Adipocyte (in vitro differentiated cells): ENCODE results near the gene UBL4A.
A peak's percentile ranks its signal among the peaks of the same experiment; 100 is the strongest.

Source experiments
- DNase-seq: peaks from one replicate; pipeline ENCODE4 v3.0.0-alpha.2; 2015; ENCODE audit warnings: low read depth
- H3K27me3 ChIP-seq: replicated peaks from 2 replicates; pipeline ENCODE4 v1.7.0; 2013; ENCODE audit warnings: mild to moderate bottlenecking, low read length, moderate library complexity; ENCODE audit not compliant: control insufficient read depth, insufficient read depth
- H3K36me3 ChIP-seq: 2 replicates; pipeline ENCODE4 v1.7.0; 2013; ENCODE audit warnings: low read length, mild to moderate bottlenecking, moderate library complexity; ENCODE audit not compliant: control insufficient read depth, insufficient read depth, severe bottlenecking
- H3K4me1 ChIP-seq: 2 replicates; pipeline ENCODE4 v1.7.0; 2013; ENCODE audit warnings: mild to moderate bottlenecking, low read length, moderate library complexity; ENCODE audit not compliant: control insufficient read depth, insufficient read depth
- H3K4me3 ChIP-seq: 2 replicates; pipeline ENCODE4 v1.7.0; 2013; ENCODE audit warnings: mild to moderate bottlenecking, low read length, moderate library complexity
- H3K9ac ChIP-seq: 2 replicates; pipeline ENCODE4 v1.7.0; 2013; ENCODE audit warnings: mild to moderate bottlenecking, low read length, moderate library complexity
- H3K9me3 ChIP-seq: 2 replicates; pipeline ENCODE4 v1.7.0; 2013; ENCODE audit warnings: mild to moderate bottlenecking, low read length, moderate library complexity; ENCODE audit not compliant: control insufficient read depth

UBL4A gene

DNA sequence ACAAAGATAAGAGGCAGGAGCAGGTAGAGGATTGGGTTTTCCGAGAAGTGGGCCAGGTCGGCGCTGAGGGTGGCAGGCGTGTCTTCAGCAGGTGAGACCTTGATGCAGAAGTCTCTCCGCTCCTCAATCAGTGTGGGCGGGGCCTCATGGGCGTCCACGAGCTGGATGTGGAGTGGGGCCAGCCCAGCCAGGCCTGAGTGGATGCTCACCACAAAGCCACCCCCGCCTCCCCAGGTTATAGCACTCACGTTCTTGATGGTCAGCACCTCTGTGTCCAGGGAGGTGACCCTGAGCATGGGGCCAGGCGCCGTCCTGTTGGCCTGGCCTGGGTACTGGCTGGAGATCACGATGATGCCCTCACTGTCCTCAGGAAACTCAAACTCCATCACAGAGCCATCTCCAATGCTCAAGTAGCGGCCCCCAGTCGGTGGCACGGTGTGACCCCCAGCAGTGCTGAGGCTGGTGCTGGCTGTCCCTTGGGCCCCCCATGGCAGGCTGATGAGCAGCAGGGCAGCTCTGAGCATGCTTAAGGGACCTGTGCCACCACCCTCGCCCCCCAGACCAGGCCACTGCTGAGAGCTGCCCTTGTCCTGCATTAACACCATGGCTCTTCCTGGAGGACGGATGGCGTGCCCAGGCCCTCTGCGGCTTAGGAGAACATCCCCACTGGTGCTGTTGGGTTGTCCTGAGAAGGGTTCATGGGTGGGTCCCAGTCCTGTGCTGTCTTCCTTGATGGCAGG, 2.1 kb upstream of the UBL4A start:
- peaks cover 4% of the 10 kb centered on the region for H3K27me3 ChIP-seq
- H3K36me3 ChIP-seq, result peaks cover 12% of the 10 kb centered on the region
- H3K9me3 ChIP-seq, result no peaks in the 10 kb centered on the region
- DNase-seq, result no peak
- peaks cover 13% of the 10 kb centered on the region for H3K4me1 ChIP-seq
- H3K4me3 ChIP-seq, result no peak overlapping the region
- H3K9ac ChIP-seq, result no peak overlapping the region

DNA sequence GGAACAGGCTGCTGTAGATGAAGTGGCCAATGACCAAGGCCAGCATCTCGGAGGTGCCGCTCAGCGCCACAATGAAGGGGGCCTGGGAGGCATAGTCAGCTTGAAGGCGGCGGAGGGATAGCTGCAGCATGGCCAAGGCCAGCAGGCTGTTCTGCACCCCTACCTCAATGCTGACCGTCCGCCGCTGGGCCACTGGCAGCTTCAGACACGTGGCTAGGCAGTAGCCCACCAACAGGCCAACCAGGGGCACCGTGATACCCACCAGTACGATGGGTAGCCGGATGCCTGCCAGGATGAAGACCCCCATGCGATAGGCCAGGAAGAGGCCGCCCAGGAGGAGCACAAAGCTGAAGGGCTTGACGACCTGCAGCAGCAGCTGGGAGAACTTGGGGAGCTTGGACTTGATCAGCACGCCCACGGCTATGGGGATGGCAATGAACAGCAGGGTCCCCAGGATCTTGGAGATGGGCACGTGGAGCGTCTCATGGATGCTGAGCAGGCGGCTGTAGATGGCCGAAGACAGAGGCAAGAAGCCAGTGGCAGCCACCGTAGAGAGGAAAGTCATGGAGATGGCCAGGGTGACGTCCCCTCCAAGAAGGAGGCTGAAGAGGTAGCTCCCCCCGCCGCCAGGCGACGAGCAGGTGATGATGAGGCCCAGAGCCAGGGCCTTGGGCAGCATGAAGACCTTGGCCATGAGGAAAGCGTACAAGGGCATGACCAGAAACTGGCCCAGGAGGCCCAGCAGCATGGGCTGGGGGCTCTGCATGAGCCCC, 1.3 kb upstream of the UBL4A start:
- no peak overlapping the region for H3K9ac ChIP-seq
- peaks cover 13% of the 10 kb centered on the region for H3K4me1 ChIP-seq
- no peaks in the 10 kb centered on the region for H3K9me3 ChIP-seq
- peaks cover under 1% of the 10 kb centered on the region for H3K27me3 ChIP-seq
- DNase-seq, result no peak
- no peak overlapping the region for H3K4me3 ChIP-seq
- H3K36me3 ChIP-seq, result peaks cover 12% of the 10 kb centered on the region

DNA sequence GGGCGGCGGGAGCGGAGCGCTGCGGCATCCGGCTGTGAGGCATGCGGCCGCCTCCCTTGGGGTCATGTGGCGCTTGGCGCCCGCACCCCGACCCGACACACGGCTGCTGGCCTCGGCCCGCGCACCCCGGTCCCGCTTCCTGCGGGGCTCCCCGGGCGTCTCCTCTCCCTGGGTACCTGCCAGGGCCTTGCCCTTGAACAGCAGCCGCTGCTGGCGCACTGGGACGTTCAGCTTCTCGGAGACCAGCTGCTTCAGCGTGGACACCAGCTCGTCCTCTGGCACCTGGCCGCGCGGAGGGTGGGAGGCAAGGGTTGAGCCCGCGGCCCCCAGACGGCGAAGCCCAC, 391 bp downstream of the UBL4A start:
- H3K9me3 ChIP-seq, result no peaks in the 10 kb centered on the region
- H3K27me3 ChIP-seq, result no peaks in the 10 kb centered on the region
- H3K9ac ChIP-seq, result peak overlapping the region; percentile 81
- H3K4me3 ChIP-seq, result peak overlapping the region; percentile 79
- H3K36me3 ChIP-seq, result peaks cover 12% of the 10 kb centered on the region
- H3K4me1 ChIP-seq, result peaks cover 13% of the 10 kb centered on the region
- DNase-seq, result peak; percentile 36

DNA sequence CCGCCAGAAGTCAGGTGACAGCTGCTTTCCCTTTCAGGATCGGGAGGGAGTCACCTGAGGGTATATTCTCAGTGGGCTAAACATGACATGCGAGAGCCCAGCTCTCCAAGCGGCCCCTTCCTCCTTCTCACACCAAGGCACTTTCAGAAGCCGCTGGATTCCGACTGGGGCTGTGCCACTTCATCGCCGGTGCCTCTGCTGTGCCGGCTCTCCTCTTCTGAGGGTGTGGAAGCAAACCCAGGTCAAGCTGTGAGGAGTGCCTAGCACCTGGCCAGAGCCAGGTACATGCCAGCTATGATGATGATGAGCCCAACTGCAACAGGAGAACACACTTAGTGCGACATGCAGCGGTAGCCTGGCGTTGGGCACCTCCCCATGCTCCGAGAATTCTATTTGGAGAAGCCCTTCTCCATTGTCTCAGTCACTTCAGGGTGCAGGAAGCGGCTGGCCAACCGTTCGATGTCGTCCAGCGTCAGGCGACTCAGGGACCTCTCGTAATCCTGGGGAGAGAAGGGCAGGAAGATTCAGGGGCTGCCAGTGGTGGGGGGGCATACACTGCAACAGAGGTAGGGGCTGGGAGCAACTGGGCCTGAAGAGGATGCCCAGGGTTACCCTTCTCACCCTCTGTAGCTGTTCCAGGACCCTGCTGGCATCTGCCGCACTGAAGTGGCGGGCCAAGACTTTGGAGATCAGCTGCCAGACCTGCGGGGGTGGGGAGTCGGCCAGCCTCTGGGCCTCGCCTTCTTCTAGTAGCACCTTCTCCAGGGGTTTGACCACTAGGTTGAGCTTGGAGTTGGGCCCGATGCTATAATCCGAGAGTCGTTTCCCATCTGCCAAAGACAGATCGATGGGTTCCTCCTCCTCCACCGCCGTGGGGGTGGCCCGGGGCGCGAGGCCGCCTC, 1.0 kb downstream of the UBL4A start:
- Histone ChIP-seq H3K9ac (peak overlapping the region; percentile 81), H3K4me3 (peak overlapping the region; percentile 79), H3K36me3 (peaks cover 12% of the 10 kb centered on the region), H3K27me3 (no peaks in the 10 kb centered on the region), H3K4me1 (peaks cover 13% of the 10 kb centered on the region), H3K9me3 (no peaks in the 10 kb centered on the region)
- DNase-seq, result no peak

DNA sequence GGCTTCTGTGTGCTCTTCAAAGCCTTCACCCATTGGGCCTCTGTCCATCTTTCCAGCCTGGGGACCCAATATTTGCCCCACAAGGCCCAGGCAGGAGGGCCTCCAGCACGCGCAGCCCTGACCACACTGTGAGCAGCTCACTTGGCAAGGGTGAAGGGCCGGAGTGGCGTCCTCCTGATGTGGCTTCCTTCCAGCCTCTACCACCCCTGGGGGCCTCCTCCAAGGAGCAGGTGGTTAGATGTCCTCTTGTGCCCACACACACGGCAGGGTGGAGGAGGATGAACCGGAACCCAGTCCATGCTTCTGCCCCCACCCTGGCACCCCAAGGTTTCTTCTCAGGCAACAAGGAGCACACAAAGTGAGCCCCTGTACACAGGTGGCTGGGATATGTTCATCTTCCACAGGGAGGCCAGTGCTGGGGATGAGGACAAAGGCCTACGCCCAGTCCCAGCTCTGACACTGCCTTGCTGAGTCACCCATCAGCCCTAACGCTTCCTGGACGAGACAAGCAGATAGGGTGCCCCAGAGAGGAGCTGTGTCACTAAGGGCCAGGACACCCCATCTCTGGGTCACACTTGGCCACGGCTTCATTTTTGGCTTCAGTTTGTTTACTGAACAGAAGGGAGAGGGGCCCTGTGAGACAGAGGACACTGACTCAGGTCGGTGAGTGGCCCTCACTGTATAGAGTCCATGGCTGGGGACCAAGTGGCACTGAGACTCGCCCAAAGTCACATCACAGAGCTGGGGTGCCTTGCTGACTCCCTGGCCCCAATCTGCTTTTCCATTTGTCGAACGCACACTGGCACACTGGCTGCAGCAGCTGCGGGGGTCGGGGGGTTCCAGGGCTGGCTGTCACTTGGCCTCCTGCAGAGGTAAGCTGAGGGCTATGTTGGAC, 1.9 kb downstream of the UBL4A start:
- Histone ChIP-seq H3K9ac (no peak overlapping the region), H3K9me3 (no peaks in the 10 kb centered on the region), H3K4me3 (no peak overlapping the region), H3K36me3 (peaks cover 12% of the 10 kb centered on the region), H3K4me1 (peaks cover 11% of the 10 kb centered on the region), H3K27me3 (no peaks in the 10 kb centered on the region)
- no peak for DNase-seq

DNA sequence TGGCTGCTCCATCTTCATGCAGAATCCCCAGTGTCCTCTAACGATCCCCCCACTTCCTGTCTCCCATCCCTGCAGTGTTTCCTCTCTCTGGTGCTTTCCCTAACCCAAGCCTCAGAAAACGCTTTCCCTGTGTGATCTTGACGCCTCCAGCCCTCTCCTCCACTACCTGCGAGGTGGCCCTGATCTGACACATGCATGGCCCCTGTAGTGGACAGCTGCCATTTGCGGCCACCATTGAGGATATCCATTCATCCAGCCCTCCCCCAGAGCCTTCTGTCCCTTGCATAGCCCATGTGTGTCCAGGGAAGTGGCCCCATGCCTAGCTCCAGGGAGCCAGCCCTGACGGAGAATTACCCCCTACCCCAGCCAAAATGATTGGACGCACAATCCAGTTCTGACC, 3.1 kb downstream of the UBL4A start:
- H3K9me3 ChIP-seq, result no peaks in the 10 kb centered on the region
- H3K27me3 ChIP-seq, result no peaks in the 10 kb centered on the region
- peaks cover 12% of the 10 kb centered on the region for H3K36me3 ChIP-seq
- peaks cover 7% of the 10 kb centered on the region for H3K4me1 ChIP-seq
- no peak overlapping the region for H3K9ac ChIP-seq
- no peak for DNase-seq
- no peak overlapping the region for H3K4me3 ChIP-seq

DNA sequence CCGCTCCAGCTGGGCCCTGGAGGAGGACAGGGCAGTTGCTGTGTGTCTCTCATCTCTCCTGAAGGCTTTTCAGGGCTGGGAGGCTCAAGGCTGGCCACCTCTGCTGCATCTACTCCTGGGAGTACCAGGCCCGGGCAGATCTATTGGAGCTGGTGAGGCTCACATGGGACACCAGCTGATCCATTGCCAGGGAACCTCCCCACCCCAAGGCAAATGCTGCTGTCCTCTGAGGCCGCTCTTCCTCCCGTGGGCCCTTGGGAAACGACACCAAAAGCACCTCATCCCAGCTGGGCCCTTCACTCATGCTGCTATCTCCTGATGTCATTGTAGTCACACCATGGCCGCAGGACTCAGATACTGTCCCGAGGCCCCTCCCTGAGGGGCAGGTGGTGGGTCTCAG, 3.6 kb downstream of the UBL4A start:
- Histone ChIP-seq H3K36me3 (peaks cover 9% of the 10 kb centered on the region), H3K9me3 (no peaks in the 10 kb centered on the region)
- no peak for DNase-seq

DNA sequence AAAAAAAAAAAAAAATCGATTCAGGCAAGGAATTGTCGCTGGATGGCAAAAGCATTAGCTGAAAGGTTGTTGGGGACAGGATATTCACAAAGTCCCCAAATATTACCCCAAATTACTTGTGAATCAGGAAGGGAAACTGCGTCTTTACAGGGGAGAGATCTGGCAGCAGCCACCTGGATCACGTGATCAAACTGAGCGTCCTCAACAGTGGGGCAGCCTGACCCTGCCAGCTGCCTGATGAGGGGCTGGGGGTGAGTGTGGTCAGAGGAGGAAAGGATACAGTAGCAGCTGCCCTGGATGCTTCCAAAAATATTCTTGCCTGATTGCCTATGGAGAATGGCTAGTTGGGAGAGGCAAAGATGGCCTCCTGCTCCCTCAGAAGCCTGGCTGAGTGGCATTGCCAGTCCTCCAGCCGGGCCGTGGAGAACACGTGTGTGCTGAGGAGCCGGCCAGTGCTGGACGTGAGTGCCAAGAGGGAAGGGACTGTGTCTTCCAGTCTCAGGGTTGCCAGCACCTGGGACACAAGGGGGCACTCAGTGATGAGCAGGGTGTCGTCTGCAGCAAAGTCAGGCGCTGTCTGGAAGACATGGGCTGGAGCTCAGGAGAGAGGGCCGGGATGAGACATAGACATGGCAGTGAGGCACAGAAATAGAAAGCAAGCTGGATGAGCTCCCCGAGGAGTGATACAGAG, 4.4 kb downstream of the UBL4A start:
- DNase-seq, result no peak
- Histone ChIP-seq H3K36me3 (peaks cover 5% of the 10 kb centered on the region), H3K27me3 (no peaks in the 10 kb centered on the region), H3K9ac (no peak overlapping the region), H3K4me1 (peaks cover 13% of the 10 kb centered on the region), H3K9me3 (no peaks in the 10 kb centered on the region), H3K4me3 (no peak overlapping the region)

More for the DNA sequence above, 3.6 kb downstream of the UBL4A start:
- Histone ChIP-seq H3K27me3 (no peaks in the 10 kb centered on the region), H3K4me3 (no peak overlapping the region), H3K4me1 (peaks cover 11% of the 10 kb centered on the region), H3K9ac (no peak overlapping the region)

DNA sequence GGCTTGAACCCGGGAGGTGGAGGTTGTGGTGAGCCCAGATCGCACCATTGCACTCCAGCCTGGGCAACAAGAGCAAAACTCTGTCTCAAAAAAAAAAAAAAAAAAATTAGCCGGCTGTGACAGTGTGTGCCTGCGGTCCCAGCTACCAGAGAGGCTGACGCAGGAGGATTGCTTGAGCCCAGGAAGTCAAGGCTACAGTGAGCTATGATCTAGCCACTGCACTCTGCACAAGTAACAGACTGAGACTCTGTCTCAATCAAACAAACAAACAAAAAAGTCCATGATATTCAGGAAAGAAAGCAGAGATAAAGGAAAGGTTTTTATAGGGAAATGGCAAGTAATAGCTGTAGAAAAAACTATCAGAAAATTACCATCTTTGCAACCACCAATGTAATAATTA, 5.2 kb downstream of the UBL4A start:
- peaks cover 13% of the 10 kb centered on the region for H3K4me1 ChIP-seq
- no peaks in the 10 kb centered on the region for H3K27me3 ChIP-seq
- H3K36me3 ChIP-seq, result peaks cover 5% of the 10 kb centered on the region
- no peak for DNase-seq
- no peaks in the 10 kb centered on the region for H3K9me3 ChIP-seq
- H3K9ac ChIP-seq, result no peak overlapping the region
- H3K4me3 ChIP-seq, result no peak overlapping the region
